GM13976 (cell line): ENCODE measurements around the gene PCDHGB4.
A peak's percentile ranks its signal among the peaks of the same experiment; 100 is the strongest.
"Not testable (repeated sequence)": the region's sequence is repeated elsewhere in the genome, so short reads cannot be mapped to it uniquely, and the experiment has no call there.

Experiments
- DNase-seq: peaks from one replicate; pipeline ENCODE4 v3.0.0; 2012; ENCODE audit warnings: low spot score
- CTCF ChIP-seq: IDR thresholded peaks from 2 replicates; pipeline ENCODE4 v1.5.1; 2012; ENCODE audit warnings: borderline replicate concordance, mild to moderate bottlenecking; ENCODE audit not compliant: insufficient read depth; ENCODE audit errors: extremely low read depth, missing control alignments, control extremely low read depth
- in situ Hi-C: fragments of 300-500 bp; cut with MboI; formaldehyde crosslinking; loops from one replicate; pipeline ENCODE4 v1.12.0; 2022; ENCODE audit warnings: low sequenced_read_pairs, mixed read lengths, inconsistent platforms; ENCODE audit not compliant: unreplicated experiment

The PCDHGB4 gene

GRCh38 chr5:141402553-141403243 lies 15.2 kb downstream of the PCDHGB4 start, which contains the start of gene PCDHGA9:
Gene PCDHGA9 (plus strand): TSS chr5:141402778. CDS start chr5:141402953, 175 bp downstream.
- peak; percentile 12 for TF ChIP-seq CTCF
- DNase-seq = no peak
- in situ Hi-C loops = no loop called here

DNA sequence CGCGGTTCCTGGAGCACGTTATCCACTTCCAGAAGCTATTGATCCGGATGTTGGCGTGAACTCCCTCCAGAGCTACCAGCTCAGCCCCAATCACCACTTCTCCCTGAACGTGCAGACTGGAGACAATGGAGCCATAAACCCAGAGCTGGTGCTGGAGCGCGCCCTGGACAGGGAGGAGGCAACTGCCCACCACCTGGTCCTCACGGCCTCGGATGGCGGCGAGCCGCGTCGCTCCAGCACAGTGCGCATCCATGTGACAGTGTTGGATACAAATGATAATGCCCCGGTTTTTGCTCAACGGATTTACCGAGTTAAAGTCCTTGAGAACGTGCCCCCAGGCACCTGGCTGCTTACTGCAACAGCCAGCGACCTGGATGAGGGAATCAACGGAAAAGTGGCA lies 15.9 kb downstream of the PCDHGB4 start:
- TF ChIP-seq CTCF = no peak
- no peak for DNase-seq
- in situ Hi-C loops = no loop called here

DNA sequence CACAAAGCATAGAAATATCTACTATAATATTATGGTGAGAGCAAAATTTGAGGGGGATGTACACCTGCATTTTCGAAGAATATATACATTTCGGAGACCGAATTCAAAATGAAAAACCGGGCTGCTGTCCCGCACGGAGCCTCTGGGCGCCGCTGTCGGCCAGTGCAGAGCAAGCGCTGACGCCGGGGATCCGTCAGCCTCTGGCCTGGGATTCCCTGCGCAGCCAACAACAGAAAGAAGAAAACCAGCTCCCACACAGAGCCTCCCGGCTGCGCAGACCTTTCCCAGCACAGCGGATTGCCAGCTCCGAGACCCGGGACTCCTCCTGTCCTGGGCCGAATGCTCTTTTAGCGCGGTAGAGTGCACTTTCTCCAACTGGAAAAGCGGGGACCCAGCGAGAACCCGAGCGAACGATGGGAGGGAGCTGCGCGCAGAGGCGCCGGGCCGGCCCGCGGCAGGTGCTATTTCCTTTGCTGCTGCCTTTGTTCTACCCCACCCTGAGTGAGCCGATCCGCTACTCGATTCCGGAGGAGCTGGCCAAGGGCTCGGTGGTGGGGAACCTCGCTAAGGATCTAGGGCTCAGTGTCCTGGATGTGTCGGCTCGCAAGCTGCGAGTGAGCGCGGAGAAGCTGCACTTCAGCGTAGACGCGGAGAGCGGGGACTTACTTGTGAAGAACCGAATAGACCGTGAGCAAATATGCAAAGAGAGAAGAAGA lies 20.4 kb downstream of the PCDHGB4 start, which contains the start of gene PCDHGB6:
Gene PCDHGB6 (plus strand): TSS at position 232 of the 716 bp plus-strand sequence. CDS start 182 bp downstream, at position 414.
- peak; percentile 62 for DNase-seq
- TF ChIP-seq CTCF = peak; percentile 48
- in situ Hi-C loops = not testable (repeated sequence)

DNA sequence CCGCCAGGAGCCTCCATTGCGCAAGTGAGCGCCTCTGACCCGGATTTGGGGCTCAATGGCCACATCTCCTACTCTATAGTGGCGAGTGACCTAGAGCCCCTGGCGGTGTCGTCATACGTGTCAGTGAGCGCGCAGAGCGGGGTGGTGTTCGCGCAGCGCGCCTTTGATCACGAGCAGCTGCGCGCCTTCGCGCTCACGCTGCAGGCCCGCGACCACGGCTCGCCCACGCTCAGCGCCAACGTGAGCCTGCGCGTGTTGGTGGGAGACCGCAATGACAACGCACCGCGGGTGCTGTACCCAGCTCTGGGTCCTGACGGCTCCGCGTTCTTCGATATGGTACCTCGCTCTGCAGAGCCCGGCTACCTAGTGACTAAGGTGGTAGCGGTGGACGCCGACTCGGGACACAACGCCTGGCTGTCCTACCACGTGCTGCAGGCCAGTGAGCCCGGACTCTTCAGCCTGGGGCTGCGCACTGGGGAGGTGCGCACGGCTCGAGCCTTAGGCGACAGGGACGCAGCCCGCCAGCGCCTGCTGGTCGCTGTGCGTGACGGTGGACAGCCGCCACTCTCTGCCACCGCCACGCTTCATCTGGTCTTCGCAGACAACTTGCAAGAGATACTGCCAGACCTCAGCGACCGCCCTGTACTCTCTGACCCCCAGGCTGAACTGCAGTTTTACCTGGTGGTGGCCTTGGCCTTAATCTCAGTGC lies 22.3 kb downstream of the PCDHGB4 start:
- TF ChIP-seq CTCF = no peak
- in situ Hi-C loops = no loop called here
- no peak for DNase-seq

- DNase-seq = no peak
- in situ Hi-C loops = no loop called here
- no peak for TF ChIP-seq CTCF
Observed at GRCh38 chr5:141411575-141411974, 24.1 kb downstream of the PCDHGB4 start.

GRCh38 chr5:141412854-141413539 lies 25.5 kb downstream of the PCDHGB4 start, which contains the start of gene PCDHGA10:
Gene PCDHGA10 (plus strand): TSS chr5:141412987. CDS start chr5:141413176, 189 bp downstream.
- TF ChIP-seq CTCF = peak; percentile 55
- in situ Hi-C loops = no loop called here
- peak; percentile 82 for DNase-seq
